Endothelial cell of umbilical vein (primary cell): ENCODE measurements around the gene BIRC6. TPM values are rescaled to one million over a fixed set of nuclear protein-coding genes. Genes with fewer than 3 reads are reported as not detected.

Experiments used
- BruUV-seq: library from RNA; stranded (reverse); fragments of 400-500 nt; replicated peaks from 2 replicates; lab custom pipeline; 2021; lab: Mats Ljungman, UMichigan
- CTCF ChIA-PET: fragments of 300-600, 350-600 bp; sonication (Branson Sonifier 250); formaldehyde crosslinking; loops from one replicate; lab custom pipeline; 2021; ENCODE audit warnings: antibody characterized with exemption, inconsistent platforms; lab: Charles Lee
- POLR2A ChIA-PET: fragments of 300-600, 350-600 bp; sonication (Branson Sonifier 250); formaldehyde crosslinking; loops from one replicate; lab custom pipeline; 2021; ENCODE audit warnings: antibody characterized with exemption, inconsistent platforms; lab: Charles Lee
- DNase-seq: peaks from one replicate; pipeline ENCODE4 v3.0.0-alpha.2; 2011; ENCODE audit warnings: low read depth, low spot score
- FAIRE-seq: peaks from 2 replicates; lab custom pipeline; 2011; peaks lifted over from hg19 to GRCh38; lab: Jason Lieb, UNC
- H2AFZ ChIP-seq: 2 replicates; pipeline ENCODE4 v1.6.0; 2012; ENCODE audit warnings: low read depth, low read length, control low read depth, inconsistent platforms
- H3K27ac ChIP-seq: 2 replicates; pipeline ENCODE4 v1.5.1; 2011; ENCODE audit warnings: low read depth, mild to moderate bottlenecking, control low read depth, low read length, moderate library complexity; ENCODE audit not compliant: insufficient read depth
- H3K27me3 ChIP-seq, 2 experiments: 2 replicates each; pipeline versions ENCODE4 v1.6.0 to v1.6.1; 2011; ENCODE audit warnings: low read length in 2 of 2, mixed read lengths in 1 of 2; ENCODE audit not compliant: control insufficient read depth in 2 of 2, insufficient read depth in 2 of 2
- H3K36me3 ChIP-seq, 2 experiments: 2 replicates in 1 of 2; 3 replicates in 1 of 2; pipeline ENCODE4 v1.5.1; 2011; ENCODE audit warnings: low read length in 2 of 2, mild to moderate bottlenecking in 1 of 2, moderate library complexity in 1 of 2; ENCODE audit not compliant: control insufficient read depth in 2 of 2, insufficient read depth in 2 of 2; ENCODE audit errors: extremely low read depth in 1 of 2
- H3K4me1 ChIP-seq: 3 replicates; pipeline ENCODE4 v1.5.1; 2011; ENCODE audit warnings: mild to moderate bottlenecking, low read length; ENCODE audit not compliant: control insufficient read depth, insufficient read depth; ENCODE audit errors: extremely low read depth
- H3K4me2 ChIP-seq: 2 replicates; pipeline ENCODE4 v1.6.1; 2011; ENCODE audit warnings: low read length, control low read depth, mixed read lengths; ENCODE audit not compliant: insufficient read depth
- H3K4me3 ChIP-seq, 3 experiments: fragments of 200-600 bp in 1 of 3; sonication (generic), shearing (Covaris generic) in 1 of 3; replicated peaks in 1 of 3; 2 replicates each; pipeline ENCODE4 v1.5.1; 2011 to 2016; ENCODE audit warnings: control low read depth in 3 of 3, low read length in 3 of 3, mild to moderate bottlenecking in 2 of 3, inconsistent platforms in 1 of 3, low read depth in 1 of 3, moderate library complexity in 1 of 3; ENCODE audit not compliant: insufficient read depth in 1 of 3
- H3K79me2 ChIP-seq: 2 replicates; pipeline ENCODE4 v1.6.0; 2012; ENCODE audit warnings: low read length, inconsistent platforms; ENCODE audit not compliant: control insufficient read depth, insufficient read depth
- H3K9ac ChIP-seq: replicated peaks from 2 replicates; pipeline ENCODE3; 2011; ENCODE audit warnings: low read length, control low read depth; ENCODE audit not compliant: insufficient read depth; ENCODE audit errors: extremely low read depth
- H3K9me1 ChIP-seq: replicated peaks from 3 replicates; pipeline ENCODE4 v1.6.0; 2011; ENCODE audit warnings: mild to moderate bottlenecking, low read length; ENCODE audit not compliant: control insufficient read depth, insufficient read depth; ENCODE audit errors: extremely low read depth
- H3K9me3 ChIP-seq: replicated peaks from 2 replicates; pipeline ENCODE4 v1.5.1; 2012; ENCODE audit warnings: low read length, inconsistent platforms; ENCODE audit not compliant: control insufficient read depth, insufficient read depth
- H4K20me1 ChIP-seq: replicated peaks from 2 replicates; pipeline ENCODE3; 2011; ENCODE audit warnings: mild to moderate bottlenecking, low read length; ENCODE audit not compliant: control insufficient read depth, insufficient read depth; ENCODE audit errors: extremely low read depth
- EZH2 ChIP-seq: IDR thresholded peaks from 2 replicates; pipeline ENCODE4 v1.6.1; 2012; ENCODE audit warnings: borderline replicate concordance, low read depth, mild to moderate bottlenecking, moderate library complexity, low read length, inconsistent platforms; ENCODE audit not compliant: severe bottlenecking
- FOS ChIP-seq: IDR thresholded peaks from 2 replicates; pipeline ENCODE4 v1.6.1; 2011; ENCODE audit warnings: mild to moderate bottlenecking, low read length, moderate library complexity, borderline replicate concordance; ENCODE audit not compliant: insufficient read depth
- GATA2 ChIP-seq: IDR thresholded peaks from 2 replicates; pipeline ENCODE4 v1.7.0; 2011; ENCODE audit warnings: low read depth, mild to moderate bottlenecking, moderate library complexity, mixed read lengths, low read length; ENCODE audit not compliant: insufficient read length, insufficient read depth
- JUN ChIP-seq: IDR thresholded peaks from 2 replicates; pipeline ENCODE4 v1.6.1; 2011; ENCODE audit warnings: borderline replicate concordance, low read depth; ENCODE audit not compliant: insufficient read length, insufficient read depth
- MYC ChIP-seq: IDR thresholded peaks from one replicate; pipeline ENCODE4 v1.6.1; 2011; ENCODE audit warnings: mild to moderate bottlenecking, low read depth, low read length
- POLR2A ChIP-seq: IDR thresholded peaks from 2 replicates; pipeline ENCODE4 v1.6.1; 2012; ENCODE audit warnings: low read depth, mild to moderate bottlenecking, control low read depth, low read length
- POLR2AphosphoS5 ChIP-seq: IDR thresholded peaks from 2 replicates; pipeline ENCODE4 v1.6.1; 2012; ENCODE audit warnings: low read depth, mild to moderate bottlenecking, control low read depth, low read length, moderate library complexity; ENCODE audit not compliant: insufficient read depth
- dilution Hi-C: fragments of 300-500 bp; cut with MboI; formaldehyde crosslinking; loops from one replicate; pipeline ENCODE4 v1.15.0; 2019; ENCODE audit warnings: low sequenced_read_pairs; ENCODE audit not compliant: extremely low pct_ligation_motif_present
- intact Hi-C: fragments of 100-400 bp; cut with micrococcal nuclease; formaldehyde crosslinking; loops from one replicate; pipeline ENCODE4 v1.10.0; 2022
- polyA plus RNA-seq, 4 experiments: library from polyadenylated mRNA; depleted of rRNA in 3 of 4; stranded (reverse) in 3 of 4; unstranded in 1 of 4; fragments of >200 nt; gene quantifications; 2 replicates each; pipeline versions ENCODE4 v1.2.1 to v1.2.3, GENCODE V29; 2011 to 2012; ENCODE audit warnings: missing spikeins in 1 of 4
- total RNA-seq: library from RNA; stranded (reverse); gene quantifications from 2 replicates; pipeline ENCODE4 v1.2.3, GENCODE V29; 2021
- TF ChIP-seq, protein P1 (sequence below), 2 donors: IDR thresholded peaks; 1 replicate in 1 of 2; 2 replicates in 1 of 2; pipeline ENCODE4 v1.5.1; 2011; ENCODE audit warnings: low read length in 2 of 2, mild to moderate bottlenecking in 2 of 2, moderate library complexity in 2 of 2, control low read depth in 1 of 2, inconsistent platforms in 1 of 2, low read depth in 1 of 2; ENCODE audit not compliant: insufficient read depth in 1 of 2; ENCODE audit errors: extremely low read depth in 1 of 2
- TF ChIP-seq, protein P2 (sequence below): IDR thresholded peaks from 2 replicates; pipeline ENCODE4 v1.6.1; 2011; ENCODE audit not compliant: insufficient read depth, insufficient read length

Gene BIRC6
- total and polyA plus RNA-seq, 2 donors (not counting 3 experiments of a cell fraction or from before 2014, with no cell fraction given) = 34.2 to 83.1 TPM

DNA sequence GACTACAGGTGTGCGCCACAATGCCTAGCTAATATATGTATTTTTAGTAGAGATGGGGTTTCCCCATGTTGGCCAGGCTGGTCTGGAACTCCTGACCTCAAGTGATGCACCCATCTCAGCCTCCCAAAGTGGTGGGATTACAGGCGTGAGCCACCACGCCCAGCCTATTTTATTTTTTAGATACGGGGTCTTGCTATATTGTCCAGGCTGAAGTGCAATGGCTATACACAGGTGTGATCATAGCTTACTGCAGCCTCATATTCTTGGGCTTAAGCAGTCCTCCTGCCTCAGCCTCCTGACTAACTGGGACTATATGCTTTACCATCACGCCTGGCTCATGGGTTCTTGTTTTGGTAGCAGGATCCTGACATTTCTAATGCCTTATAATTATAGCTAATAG, 42.4 kb downstream of the BIRC6 start:
- CTCF ChIA-PET = interaction anchor here (0.6 to 1.0 kb wide), 2 partner anchors 9 to 324 kb away, joined by 3 to 4 read pairs; no protein-coding TSS in a partner anchor
- Histone ChIP-seq H3K9ac (no peak overlapping the region), H3K4me1 (no peaks in the 10 kb centered on the region), H3K27me3 (no peaks in the 10 kb centered on the region), H3K4me2 (no peak overlapping the region), H3K9me1 (peaks cover 2% of the 10 kb centered on the region), H4K20me1 (no peaks in the 10 kb centered on the region), H3K79me2 (peaks cover 6% of the 10 kb centered on the region), H3K27ac (no peak overlapping the region), H2AFZ (no peak overlapping the region), H3K4me3 (no peak overlapping the region), H3K36me3 (peaks cover 2 to 23% of the 10 kb centered on the region in 2 experiments), H3K9me3 (no peaks in the 10 kb centered on the region)
- POLR2A ChIA-PET = no interaction called here
- dilution Hi-C loops = no loop called here
- FAIRE-seq (no peak), DNase-seq (no peak)
- TF ChIP-seq MYC (no peak), EZH2 (no peak), FOS (no peak), JUN (no peak), POLR2AphosphoS5 (no peak), POLR2A (no peak), GATA2 (no peak)
- TF ChIP-seq, protein P1, sequence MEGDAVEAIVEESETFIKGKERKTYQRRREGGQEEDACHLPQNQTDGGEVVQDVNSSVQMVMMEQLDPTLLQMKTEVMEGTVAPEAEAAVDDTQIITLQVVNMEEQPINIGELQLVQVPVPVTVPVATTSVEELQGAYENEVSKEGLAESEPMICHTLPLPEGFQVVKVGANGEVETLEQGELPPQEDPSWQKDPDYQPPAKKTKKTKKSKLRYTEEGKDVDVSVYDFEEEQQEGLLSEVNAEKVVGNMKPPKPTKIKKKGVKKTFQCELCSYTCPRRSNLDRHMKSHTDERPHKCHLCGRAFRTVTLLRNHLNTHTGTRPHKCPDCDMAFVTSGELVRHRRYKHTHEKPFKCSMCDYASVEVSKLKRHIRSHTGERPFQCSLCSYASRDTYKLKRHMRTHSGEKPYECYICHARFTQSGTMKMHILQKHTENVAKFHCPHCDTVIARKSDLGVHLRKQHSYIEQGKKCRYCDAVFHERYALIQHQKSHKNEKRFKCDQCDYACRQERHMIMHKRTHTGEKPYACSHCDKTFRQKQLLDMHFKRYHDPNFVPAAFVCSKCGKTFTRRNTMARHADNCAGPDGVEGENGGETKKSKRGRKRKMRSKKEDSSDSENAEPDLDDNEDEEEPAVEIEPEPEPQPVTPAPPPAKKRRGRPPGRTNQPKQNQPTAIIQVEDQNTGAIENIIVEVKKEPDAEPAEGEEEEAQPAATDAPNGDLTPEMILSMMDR (IDR thresholded peaks at IDR 0.05; ENCODE audit: extremely low read depth in 1 of 2, insufficient read depth in 1 of 2, low read depth in 1 of 2, low read length in 2 of 2) = no peak
- TF ChIP-seq, protein P2, sequence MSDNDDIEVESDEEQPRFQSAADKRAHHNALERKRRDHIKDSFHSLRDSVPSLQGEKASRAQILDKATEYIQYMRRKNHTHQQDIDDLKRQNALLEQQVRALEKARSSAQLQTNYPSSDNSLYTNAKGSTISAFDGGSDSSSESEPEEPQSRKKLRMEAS = no peak
- intact Hi-C loops = no loop called here
- no TSS peak for BruUV-seq
